GM18508 (cell line): ENCODE results near the gene KRT33B.
"Not testable (repeated sequence)": the region's sequence is repeated elsewhere in the genome, so short reads cannot be mapped to it uniquely, and the experiment has no call there.

Source experiments
- ATAC-seq: cut with Tn5 transposase; IDR thresholded peaks from one replicate; pipeline ENCODE4 v1.9.1; 2021; ENCODE audit warnings: moderate number of reproducible peaks; ENCODE audit not compliant: insufficient read depth, unreplicated experiment

Gene KRT33B

DNA sequence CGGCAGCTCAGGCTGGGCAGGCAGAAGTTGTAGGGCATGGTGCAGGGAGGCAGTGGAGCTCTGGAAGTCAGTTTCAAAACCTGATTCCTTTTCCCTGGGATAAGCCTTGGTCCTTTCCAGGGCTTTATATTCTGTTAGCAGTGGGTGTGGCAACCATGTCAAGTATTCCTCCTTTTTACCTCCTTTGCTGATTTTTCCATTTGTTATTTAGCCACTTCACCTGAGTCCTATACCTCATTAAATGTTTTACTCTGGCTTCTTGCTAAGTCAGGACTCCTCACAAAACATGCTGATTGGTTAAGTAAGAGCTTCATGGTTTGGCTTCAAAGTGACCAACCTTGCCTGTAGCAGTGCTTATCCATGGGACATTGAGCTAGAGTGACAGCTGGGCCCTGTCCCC, at the start of gene KRT33B:
Gene KRT33B (minus strand): TSS at position 101 of the 400 bp plus-strand sequence. CDS start 63 bp downstream, at position 38.
- ATAC-seq: no peak

DNA sequence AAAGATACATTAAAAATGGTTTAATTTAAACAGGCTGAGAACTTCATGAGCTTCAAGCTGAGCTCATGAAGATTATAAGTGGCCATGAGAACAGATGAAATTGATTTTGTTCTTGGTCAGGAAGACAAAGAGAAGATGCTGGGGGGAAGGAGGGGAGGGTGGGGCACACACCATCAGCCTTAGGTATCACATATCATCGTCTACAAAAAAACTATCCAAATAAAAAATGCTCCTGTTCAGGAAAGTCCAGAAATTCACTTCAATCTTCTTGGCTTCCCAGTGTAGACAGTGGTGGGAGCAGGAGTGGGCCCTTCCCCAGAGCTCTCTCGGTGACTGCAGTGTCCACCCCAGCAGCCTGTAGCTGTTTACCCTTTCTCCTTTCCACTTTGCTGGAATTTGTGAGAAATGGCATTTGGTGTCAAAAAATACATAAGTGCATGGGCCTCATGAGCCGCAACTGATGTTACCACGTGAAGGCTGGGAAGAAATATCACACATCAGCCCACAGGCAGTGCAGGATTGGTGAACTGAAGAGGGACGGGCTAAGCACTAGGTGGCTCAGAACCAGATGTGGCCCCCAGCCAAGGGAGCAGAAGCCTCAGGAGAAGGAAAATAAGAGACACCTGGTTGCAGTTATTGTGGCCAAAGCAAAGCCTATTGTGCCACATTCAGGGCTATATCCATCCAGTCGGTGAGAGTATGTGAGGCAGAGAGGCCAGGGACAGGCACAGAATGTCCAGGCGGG, 48.7 kb upstream of the KRT33B start:
- ATAC-seq: no peak

DNA sequence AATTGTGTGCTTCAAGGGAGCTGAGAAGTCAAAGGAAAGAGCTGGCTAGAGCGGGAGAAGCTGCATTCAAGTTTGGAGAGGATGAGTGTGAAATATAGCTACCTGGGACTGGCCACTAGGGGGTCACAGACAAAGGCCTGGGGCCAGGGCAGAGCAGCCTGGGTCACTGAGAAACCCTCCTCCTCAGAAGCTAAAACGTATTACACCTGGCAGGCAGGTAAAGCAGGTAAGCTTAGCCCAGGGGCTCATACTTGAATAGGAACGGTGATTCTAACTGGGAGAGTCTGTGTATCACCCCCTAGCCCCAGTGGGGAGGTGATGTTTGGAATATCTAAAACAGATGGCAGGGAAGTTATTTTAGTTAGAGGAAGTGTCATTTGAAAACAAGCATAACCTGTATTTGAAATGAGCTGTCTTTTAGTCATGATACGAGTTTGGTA, 48.0 kb upstream of the KRT33B start:
- ATAC-seq: no peak

DNA sequence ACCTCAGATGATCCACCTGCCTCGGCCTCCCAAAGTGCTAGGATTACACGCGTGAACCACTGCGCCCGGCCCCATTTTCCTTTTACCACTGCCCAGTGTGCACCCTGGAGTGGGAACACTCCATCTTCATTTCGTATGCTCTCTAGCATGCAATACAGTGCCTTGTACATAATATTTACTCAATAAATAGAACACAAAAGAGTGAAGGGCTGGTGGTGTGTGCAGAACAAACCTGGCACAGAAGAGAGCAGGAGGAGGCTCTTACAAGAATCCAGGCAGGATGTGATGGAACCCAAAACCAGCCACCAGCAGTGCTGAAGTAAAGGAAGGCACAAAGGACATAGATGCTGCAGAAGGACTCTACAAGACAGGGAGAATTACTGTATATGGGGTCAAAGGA, 47.5 kb upstream of the KRT33B start:
- ATAC-seq: no peak

DNA sequence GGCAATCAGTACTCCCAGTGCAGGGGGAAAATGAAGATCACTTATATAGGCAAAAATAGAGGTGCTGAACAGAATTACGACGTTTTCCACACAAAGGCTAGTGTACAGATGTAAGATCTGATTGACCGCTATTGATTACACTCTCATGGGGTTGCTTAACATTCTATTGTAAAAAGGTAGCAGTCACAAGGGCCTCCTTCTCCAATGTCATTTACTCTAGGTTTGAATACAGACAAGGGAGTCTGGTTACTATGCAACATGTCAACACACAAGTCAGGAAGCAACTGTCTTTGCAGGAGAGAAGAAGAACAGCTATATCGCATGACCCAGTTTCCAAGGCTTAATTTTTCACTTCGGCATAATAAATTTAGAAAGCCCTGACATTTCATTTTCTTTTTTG, 46.9 kb upstream of the KRT33B start:
- no peak for ATAC-seq

DNA sequence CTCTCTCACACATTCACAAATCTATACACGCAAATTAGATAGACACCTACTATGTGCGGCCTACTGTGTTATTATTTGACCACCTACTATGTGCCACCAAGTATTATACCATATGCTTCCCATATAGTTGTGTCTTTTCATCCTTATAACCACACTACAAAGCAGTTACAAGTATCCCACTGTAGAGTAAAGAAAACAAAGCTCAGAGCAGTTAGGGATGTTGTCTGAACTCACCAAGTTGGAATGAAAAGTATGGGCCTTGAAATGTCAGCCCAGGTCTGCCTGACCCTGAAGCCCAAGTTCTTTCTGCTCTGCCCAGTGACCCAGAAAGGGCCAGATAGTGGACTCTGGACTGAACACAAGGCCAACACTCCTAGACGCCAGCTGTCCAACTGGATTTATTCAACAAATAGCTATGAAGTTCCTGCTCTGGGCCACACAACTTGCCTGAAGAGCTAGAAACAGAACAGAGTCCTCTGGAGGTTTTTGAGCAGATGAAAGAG, 46.3 kb upstream of the KRT33B start:
- no peak for ATAC-seq

DNA sequence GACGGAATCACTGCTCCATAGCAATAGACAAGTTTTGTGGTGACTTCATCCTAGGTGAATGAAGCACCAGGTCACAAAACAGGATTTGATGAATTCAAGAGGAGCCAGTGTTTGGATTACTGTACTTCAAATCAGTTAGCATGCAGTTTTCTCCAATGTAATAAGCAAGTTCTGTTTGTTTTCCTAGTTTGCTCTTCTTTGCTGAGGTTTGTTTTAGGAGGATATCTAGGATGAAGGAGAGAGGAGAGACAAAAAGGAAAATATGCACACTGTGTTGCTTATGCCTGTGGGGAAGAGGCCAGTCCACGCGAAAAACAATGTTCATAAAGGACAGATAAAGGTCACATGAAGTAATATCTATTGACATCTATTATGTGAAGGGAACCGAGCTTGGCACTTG, 45.8 kb upstream of the KRT33B start:
- no peak for ATAC-seq

DNA sequence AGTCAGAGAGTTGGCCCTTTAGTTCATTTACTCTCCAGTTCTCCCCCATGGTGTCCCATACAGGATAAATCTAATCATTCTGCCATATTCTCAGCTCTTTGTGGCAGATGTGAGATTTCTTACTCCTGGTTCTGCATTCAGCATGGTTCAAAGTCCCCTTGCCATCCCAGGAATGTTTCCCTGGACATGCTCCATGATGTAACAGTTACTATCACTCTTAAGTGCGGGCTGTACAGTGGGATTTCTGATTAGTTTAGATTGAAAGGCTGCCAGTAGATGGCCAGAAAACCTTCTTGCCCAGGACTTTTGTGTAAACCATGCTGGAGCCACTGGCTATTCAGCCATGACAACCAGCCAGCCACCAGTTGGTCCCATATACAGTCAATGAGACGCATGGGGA, 44.4 kb upstream of the KRT33B start:
- ATAC-seq: no peak

DNA sequence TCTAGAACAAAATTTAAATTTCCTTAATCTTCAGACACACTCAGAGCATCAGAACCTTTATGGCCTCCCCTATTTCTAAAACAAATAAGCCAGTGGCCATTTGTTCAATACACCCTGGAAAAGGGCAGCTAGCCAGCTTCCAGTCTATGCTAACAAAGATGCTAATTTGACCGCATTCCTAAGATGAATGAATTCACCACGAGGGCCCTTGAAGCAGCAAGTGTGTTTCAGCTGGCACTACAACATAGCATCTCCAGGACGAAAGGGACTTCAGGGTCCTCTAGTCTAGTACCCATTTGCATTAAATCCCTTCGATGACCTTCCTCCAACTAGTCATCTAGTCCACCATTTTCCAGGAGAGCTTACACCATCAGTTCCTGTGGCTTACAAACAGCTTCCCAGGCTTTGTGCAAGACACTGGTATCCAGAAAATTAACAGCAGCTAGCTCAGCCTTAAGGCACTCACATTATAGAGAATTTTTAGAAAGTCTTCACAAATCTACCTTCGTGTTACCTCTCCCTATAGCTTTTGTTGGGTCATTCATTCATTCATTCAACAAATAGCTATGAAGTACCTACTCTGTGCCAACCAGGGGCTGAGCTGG, 43.8 kb upstream of the KRT33B start:
- no peak for ATAC-seq

DNA sequence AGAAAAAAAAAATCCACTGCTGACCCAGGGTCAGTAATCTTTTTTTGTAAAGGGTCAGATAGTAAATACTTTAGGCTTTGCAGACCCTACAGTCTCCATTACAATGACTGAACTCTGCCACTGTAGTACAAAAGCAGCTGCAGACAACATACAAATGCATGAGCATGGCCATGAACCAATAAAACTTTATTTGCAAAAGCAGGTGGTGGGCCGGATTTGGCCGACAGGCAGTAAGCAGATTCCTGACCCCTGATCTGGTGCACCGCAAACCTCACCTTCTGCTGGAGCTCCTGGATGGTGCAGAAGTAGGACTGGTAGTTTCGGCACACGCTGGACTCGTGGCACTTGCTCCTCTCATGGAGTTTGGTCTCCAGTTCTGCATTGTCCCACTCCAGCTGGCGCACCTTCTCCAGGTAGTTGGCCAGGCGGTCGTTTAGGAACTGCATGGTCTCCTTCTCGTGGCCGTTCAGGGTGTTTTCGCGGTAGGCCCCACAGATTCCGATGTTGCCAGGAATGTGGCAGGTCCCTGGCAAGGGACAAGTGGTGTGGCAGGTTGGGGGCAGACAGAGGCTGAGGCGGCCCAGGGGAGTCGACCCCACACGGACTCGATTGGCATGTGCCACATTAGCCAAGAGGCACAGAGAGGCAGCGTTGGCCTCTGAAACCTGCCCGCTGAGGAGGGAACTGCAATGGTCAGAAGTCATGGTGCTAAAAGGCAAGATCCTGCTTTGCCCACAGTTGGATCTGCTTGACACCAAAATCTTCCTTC, 41.6 kb upstream of the KRT33B start:
- no peak for ATAC-seq

DNA sequence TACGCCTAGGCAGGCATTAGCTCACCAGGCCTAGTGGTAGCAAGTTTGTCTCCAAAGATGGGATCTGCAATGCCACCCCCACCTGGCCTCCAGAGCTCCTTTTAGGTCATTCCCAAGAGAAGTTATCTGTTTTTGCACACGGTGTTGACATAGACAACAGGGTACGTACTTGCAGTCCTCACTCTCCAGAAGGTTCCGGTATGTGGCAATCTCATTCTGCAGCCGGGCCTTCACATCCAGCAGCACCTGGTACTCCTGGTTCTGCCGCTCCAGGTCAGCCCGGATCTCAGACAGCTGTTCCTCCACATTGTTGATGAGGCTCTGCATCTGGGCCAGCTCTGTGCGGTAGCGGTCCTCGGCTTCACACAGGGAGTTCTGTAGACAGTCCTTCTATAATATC, 37.6 kb upstream of the KRT33B start:
- no peak for ATAC-seq

DNA sequence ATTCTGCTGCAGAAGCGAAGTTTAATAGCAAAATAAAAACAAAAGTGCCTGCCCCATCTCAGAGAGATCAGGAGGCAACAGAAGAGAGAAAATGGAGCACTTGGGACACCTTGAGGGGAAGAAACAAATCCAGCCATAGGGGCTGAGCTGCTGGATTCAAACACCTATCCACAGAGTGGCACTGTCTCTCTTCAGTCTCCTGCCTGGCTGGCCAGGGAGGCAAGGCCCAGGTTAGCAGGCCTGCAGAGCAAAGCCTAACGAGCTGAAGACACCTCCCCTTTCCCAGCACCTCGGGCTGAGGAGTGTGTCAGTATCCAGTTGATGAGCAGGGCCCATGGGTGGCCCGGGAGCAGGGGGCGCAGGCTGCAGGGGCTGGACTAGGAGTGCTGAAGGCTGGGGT, 36.6 kb upstream of the KRT33B start:
- no peak for ATAC-seq

DNA sequence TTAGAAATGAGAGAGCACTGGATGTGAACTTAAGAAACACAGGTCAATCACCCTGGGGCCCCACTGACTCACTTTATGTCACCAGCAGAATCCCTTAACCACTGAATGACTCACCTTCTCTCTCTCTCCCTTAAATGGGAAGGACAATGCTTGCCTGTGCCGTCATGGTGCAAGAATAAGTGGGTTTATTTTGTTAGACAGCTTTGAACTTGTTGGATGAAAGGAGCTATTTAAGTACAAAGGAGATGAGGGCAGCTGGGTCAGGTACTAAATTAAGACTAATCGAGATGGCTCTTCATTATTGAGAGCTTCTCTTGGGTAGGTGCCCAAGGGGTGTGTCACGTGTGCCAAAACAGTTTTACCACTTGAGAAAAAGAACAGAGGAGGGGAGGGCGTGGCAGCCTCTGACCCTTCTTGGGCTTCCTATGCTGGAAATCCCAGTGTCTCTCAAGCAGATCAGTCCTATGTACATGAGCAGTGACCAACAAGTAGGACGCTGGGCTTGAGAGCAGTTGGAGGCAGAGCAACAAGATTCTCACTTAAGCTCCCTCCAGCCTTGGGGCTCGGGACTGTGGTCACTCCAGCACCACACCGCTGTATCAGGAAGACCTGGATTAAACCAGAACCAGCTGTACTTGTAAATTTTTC, 34.5 kb upstream of the KRT33B start:
- ATAC-seq: no peak

DNA sequence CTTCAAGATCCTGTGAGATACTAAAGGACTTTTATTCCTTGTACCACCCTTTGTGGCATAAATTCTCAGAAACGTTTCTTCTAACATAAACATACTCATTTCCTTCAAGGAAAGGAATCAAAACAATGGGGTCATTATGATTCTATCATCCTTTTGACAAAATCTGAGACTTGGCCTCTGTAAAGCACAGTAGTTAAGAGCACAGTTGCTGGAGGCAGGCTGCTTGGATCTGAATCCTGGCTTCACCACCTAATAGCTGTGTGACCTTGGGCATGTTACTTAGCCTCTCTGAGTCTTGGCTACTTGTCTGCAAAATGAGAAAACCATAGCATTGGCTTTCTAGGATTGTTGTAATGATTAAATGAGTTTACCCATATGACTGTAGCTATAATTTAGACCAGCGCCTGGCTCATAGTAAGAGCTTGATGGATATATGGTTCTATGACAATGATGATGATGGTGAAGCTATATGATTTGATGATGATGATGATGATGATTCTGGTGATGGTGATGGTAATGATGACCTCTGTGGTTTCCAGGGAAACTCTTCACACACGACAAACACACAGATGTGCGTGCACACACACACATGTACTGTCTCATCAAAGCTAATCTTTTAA, 33.9 kb upstream of the KRT33B start:
- no peak for ATAC-seq

DNA sequence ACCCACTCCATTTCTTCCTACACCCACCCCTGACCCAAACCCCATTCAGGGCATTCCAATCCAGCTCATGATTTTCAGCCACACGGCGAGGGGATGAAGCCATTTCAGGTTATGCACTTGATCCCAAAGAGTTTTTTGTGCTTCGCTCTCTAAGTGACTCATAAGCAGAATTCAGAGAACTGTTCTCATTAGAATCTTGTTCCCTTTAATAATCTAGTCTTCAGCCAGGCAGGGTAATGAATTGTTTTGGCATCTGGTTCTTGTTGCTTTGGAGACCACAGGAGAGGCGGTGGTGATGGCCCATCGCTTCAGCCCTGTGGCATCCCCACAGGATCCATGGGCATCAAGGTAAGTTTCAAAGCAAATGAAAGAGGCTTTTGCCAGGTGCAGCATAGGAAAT, 32.5 kb upstream of the KRT33B start:
- ATAC-seq: no peak

DNA sequence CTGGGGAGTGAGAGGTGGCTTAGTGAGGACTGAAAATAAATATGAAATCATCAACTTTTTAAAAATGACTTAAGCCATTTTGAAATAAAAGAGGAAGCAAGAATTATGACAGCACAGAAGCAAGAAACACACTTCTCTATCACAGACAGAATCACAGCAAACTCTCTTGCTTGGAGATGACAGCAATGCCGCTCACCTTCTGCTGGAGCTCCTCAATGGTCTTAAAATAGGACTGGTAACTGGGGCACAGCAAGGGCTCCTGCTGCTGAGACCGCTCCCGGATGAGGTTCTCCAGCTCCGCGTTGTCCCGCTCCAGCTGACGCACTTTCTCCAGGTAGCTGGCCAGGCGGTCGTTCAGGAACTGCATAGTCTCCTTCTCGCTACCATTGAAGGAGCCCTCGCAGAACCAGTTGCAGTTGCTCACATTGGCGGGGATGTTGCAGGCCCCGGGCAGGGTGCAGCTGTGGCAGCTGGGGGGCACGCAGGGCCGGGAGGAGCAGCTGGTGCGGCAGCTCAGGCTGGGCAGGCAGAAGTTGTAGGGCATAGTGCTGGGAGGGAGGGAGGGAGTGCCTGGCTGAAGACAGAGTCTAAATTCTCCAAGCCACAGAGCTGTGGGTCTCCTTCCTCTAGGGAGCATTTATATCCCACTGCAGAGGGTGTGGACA, 27.5 kb upstream of the KRT33B start, which contains the start of gene KRT31:
Gene KRT31 (minus strand): TSS at position 613 of the 665 bp plus-strand sequence. CDS start 69 bp downstream, at position 544.
- ATAC-seq: no peak

DNA sequence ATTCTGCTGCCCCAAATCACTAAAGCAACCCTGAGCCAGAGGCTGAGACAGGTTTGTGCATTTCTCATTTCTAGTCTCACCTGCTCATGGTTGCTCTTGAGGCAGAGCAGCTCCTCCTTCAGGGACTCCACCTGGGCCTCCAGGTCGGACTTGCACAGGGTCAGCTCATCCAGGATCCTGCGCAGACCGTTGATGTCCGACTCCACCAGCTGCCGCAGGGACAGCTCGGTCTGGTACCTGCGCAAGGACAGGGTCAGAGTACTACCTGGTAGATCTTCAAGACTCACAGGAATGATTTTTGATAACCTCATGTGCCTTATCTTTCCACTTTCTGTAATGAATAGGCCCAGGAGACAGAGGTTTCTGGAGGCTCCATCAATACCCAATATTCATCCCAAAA, 26.7 kb upstream of the KRT33B start:
- ATAC-seq: no peak

DNA sequence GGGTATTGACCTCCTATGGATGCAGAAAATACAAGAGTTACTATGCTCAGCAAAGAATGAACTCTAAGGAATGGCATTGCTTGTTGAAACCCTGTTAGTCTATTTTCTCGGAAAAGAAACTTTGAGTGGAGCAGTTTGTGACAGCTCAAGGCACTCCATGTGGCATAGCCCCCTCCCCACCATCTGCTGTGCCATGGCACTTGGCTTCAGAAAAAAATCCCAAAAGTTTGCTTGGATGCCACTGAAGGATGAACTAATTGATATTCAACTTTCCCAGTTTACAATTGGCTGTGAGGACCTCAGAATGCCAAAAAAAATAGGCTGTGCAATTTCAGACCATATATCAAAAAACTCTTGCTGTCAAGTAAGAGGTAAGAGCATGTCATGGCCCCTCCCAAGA, 26.0 kb upstream of the KRT33B start:
- no peak for ATAC-seq

DNA sequence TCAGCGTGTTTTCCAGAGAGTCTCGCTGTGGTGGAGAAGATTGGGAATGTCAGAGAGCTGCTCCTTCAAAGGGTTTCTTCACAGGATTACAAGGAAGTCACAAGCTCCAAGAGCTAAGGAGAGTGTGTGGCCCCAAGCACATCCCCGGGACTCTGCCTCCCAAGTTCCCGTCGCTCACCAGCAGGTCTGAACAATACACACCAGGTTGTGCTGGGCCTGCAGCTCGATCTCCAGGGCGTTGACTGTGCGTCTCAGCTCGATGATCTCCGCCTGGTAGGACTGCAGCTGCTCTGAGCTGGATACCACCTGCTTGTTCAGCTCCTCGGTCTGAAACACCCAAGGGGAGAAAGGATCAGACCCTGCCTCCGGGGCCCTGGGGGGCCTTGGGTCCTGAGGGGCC, 25.4 kb upstream of the KRT33B start:
- not testable (repeated sequence) for ATAC-seq
